A549 (cell line): ENCODE results near the gene DRD1. TPM values are rescaled to one million over a fixed set of nuclear protein-coding genes. Genes with fewer than 3 reads are reported as not detected.

Experiments
- ATAC-seq, 2 experiments: fragments of 200-7000 bp in 1 of 2; fragments of >200 bp in 1 of 2; cut with Nextera tagmentation in 1 of 2; cut with Tn5 transposase in 1 of 2; 3 replicates each; pipeline versions ENCODE4 v1.8.0 to v1.9.1; 2018 to 2020; ENCODE audit warnings: mild to moderate bottlenecking in 1 of 2, moderate library complexity in 1 of 2
- CTCF ChIA-PET: fragments of 300-600 bp; sonication (Branson Sonifier 250); formaldehyde crosslinking; extraction: SDS; loops from one replicate; lab custom pipeline; 2021; ENCODE audit warnings: antibody characterized with exemption, inconsistent platforms; lab: Yijun Ruan, JAX
- POLR2A ChIA-PET: fragments of 350-600 bp; formaldehyde crosslinking; extraction: SDS; loops from one replicate; lab custom pipeline; 2021; ENCODE audit warnings: antibody characterized with exemption, inconsistent platforms; lab: Yijun Ruan, JAX
- DNase-seq, 2 experiments: peaks; one replicate each; pipeline versions ENCODE4 v3.0.0 to v3.0.0-alpha.2; 2011 to 2016; ENCODE audit warnings: low read depth in 1 of 2, low spot score in 1 of 2
- FAIRE-seq: peaks from 2 replicates; lab custom pipeline; 2011; peaks lifted over from hg19 to GRCh38; lab: Jason Lieb, UNC
- H3K27ac ChIP-seq, 2 experiments: fragments of >200 bp; sonication (Bioruptor Twin); formaldehyde crosslinking; 3 replicates each; pipeline ENCODE4 v1.5.1; 2016 to 2017
- H3K4me1 ChIP-seq: fragments of >200 bp; sonication (Bioruptor Twin); formaldehyde crosslinking; 3 replicates; pipeline ENCODE4 v1.6.1; 2016
- H3K4me2 ChIP-seq: fragments of >200 bp; sonication (Bioruptor Twin); formaldehyde crosslinking; 3 replicates; pipeline ENCODE4 v1.6.1; 2016
- H3K4me3 ChIP-seq: fragments of >200 bp; sonication (Bioruptor Twin); formaldehyde crosslinking; 3 replicates; pipeline ENCODE4 v1.5.1; 2016
- H3K9me3 ChIP-seq: fragments of >200 bp; sonication (Bioruptor Twin); formaldehyde crosslinking; 3 replicates; pipeline ENCODE4 v1.6.1; 2016
- EHF ChIP-seq: fragments of 250-450 bp; sonication (Bioruptor Pico); IDR thresholded peaks from 2 replicates; pipeline ENCODE4 v1.5.0; 2020; ENCODE audit warnings: mild to moderate bottlenecking
- ELK1 ChIP-seq: fragments of 150-350 bp; IDR thresholded peaks from 2 replicates; pipeline ENCODE4 v1.6.1; 2014; ENCODE audit warnings: low read depth, mild to moderate bottlenecking, low read length
- EP300 ChIP-seq, 2 experiments: fragments of >200 bp; sonication (Bioruptor Twin); formaldehyde crosslinking; IDR thresholded peaks; 2 replicates in 1 of 2; 3 replicates in 1 of 2; pipeline ENCODE4 v1.6.1; 2016 to 2017
- HDAC2 ChIP-seq: fragments of 200-600 bp; sonication (generic); IDR thresholded peaks from 2 replicates; pipeline ENCODE4 v1.6.1; 2016
- HEYL ChIP-seq: fragments of 250-450 bp; sonication (Bioruptor Pico); IDR thresholded peaks from 2 replicates; pipeline ENCODE4 v1.8.0; 2021; ENCODE audit warnings: mild to moderate bottlenecking, moderate library complexity
- HOXA7 ChIP-seq: fragments of 250-450 bp; sonication (Bioruptor Pico); IDR thresholded peaks from 2 replicates; pipeline ENCODE4 v1.5.0; 2020; ENCODE audit warnings: mild to moderate bottlenecking, moderate library complexity
- JUNB ChIP-seq: fragments of >200 bp; sonication (Bioruptor Twin); formaldehyde crosslinking; IDR thresholded peaks from 2 replicates; pipeline ENCODE4 v1.6.1; 2016
- KDM5A ChIP-seq: fragments of 200-600 bp; sonication (generic); IDR thresholded peaks from 2 replicates; pipeline ENCODE4 v1.6.1; 2016; ENCODE audit warnings: antibody characterized with exemption, mild to moderate bottlenecking
- MAFK ChIP-seq: fragments of 450-650 bp; IDR thresholded peaks from 2 replicates; pipeline ENCODE4 v1.6.1; 2014; ENCODE audit not compliant: partially characterized antibody
- MAX ChIP-seq: IDR thresholded peaks from 2 replicates; pipeline ENCODE4 v1.6.1; 2012
- MAZ ChIP-seq: fragments of 150-350 bp; IDR thresholded peaks from 2 replicates; pipeline ENCODE4 v1.6.1; 2014; ENCODE audit warnings: antibody characterized with exemption, low read depth, low read length, borderline replicate concordance
- NFE2L2 ChIP-seq: fragments of 150-350 bp; conservative IDR thresholded peaks from 2 replicates; pipeline ENCODE4 v1.6.1; 2014; ENCODE audit warnings: low read length
- PHF8 ChIP-seq: fragments of 200-600 bp; sonication (generic); IDR thresholded peaks from 2 replicates; pipeline ENCODE4 v1.6.1; 2016; ENCODE audit warnings: low read depth, mild to moderate bottlenecking, antibody characterized with exemption, moderate library complexity, borderline replicate concordance
- POLR2A ChIP-seq: IDR thresholded peaks from 2 replicates; pipeline ENCODE4 v1.6.1; 2012; ENCODE audit warnings: mild to moderate bottlenecking, low read length
- POLR2AphosphoS2 ChIP-seq: conservative IDR thresholded peaks from 2 replicates; pipeline ENCODE4 v1.6.1; 2012; ENCODE audit warnings: low read length, improper control_type of control experiment, inconsistent platforms
- RCOR1 ChIP-seq: fragments of 150-350 bp; IDR thresholded peaks from 2 replicates; pipeline ENCODE4 v1.6.1; 2014; ENCODE audit warnings: antibody characterized with exemption, low read length, low read depth
- RFX5 ChIP-seq: fragments of 450-650 bp; IDR thresholded peaks from 2 replicates; pipeline ENCODE4 v1.7.1; 2014; ENCODE audit warnings: antibody characterized with exemption, mild to moderate bottlenecking, moderate library complexity
- RNF2 ChIP-seq: fragments of 200-600 bp; sonication (generic); IDR thresholded peaks from 2 replicates; pipeline ENCODE4 v1.6.1; 2016; ENCODE audit warnings: low read depth, mild to moderate bottlenecking, antibody characterized with exemption, moderate library complexity, borderline replicate concordance
- SREBF2 ChIP-seq: fragments of 450-650 bp; IDR thresholded peaks from 2 replicates; pipeline ENCODE4 v1.6.1; 2014; ENCODE audit warnings: mild to moderate bottlenecking, moderate library complexity
- TP53 ChIP-seq: fragments of 250-450 bp; sonication (Bioruptor Pico); IDR thresholded peaks from 2 replicates; pipeline ENCODE4 v1.5.0; 2021; ENCODE audit warnings: mild to moderate bottlenecking, moderate library complexity
- USF2 ChIP-seq: fragments of 450-650 bp; IDR thresholded peaks from 2 replicates; pipeline ENCODE4 v1.6.1; 2014; ENCODE audit warnings: antibody characterized with exemption
- WGBS: methylation state at CpG from one replicate; pipeline ENCODE4 v1.1.6; 2017; ENCODE audit errors: missing lambda C conversion rate; 5-methylcytosine and 5-hydroxymethylcytosine counted together
- polyA plus RNA-seq, 4 experiments: library from polyadenylated mRNA; depleted of rRNA in 3 of 4; stranded (reverse); fragments of >200 nt; fragmentation: RNase III in 1 of 4; extraction: RNeasy Plus Mini Kit Qiagen cat#74134 plus additional on column Dnase treatment in 1 of 4; gene quantifications; 2 replicates in 3 of 4; 3 replicates in 1 of 4; pipeline ENCODE4 v1.2.3, GENCODE V29; 2011 to 2017

DRD1 gene
- polyA plus RNA-seq, 2 of the 4 experiments (the other 2 are of a cell fraction) = 0.90 to 5.7 TPM

- TF ChIP-seq RFX5 = no peak
- TF ChIP-seq POLR2A = no peak
- TF ChIP-seq HOXA7 (CRISPR knock-in tag) = no peak
- TF ChIP-seq RCOR1 = no peak
- TF ChIP-seq ELK1 = no peak
- TF ChIP-seq RNF2 = no peak
- TF ChIP-seq, all 56 proteins: peak for 0
These were observed 23.6 kb downstream of the DRD1 start (continued) for GRCh38 chr5:175420383-175420782.

- Histone ChIP-seq H3K4me2 (no peak overlapping the region), H3K4me3 (no peak overlapping the region), H3K27ac (no peak overlapping the region), H3K9me3 (peaks cover 15% of the 10 kb centered on the region; the same call in 1 of the 3 replicates), H3K4me1 (no peaks in the 10 kb centered on the region)
- CTCF ChIA-PET = interaction anchor here (1.0 to 1.3 kb wide), 2 partner anchors 467 to 468 kb away, joined by 3 read pairs; no protein-coding TSS in a partner anchor
- POLR2A ChIA-PET = no interaction called here
- no peak for ATAC-seq
- TF ChIP-seq EHF (CRISPR knock-in tag) = no peak
- TF ChIP-seq MAX = no peak
- TF ChIP-seq MAZ = no peak
- TF ChIP-seq POLR2AphosphoS2 = no peak
- DNase-seq = no peak
- FAIRE-seq = no peak
- WGBS = 94% methylated on average over 1 of the region's 1 CpG
These were observed 25.7 kb downstream of the DRD1 start for GRCh38 chr5:175418251-175418650.

- TF ChIP-seq RFX5 = no peak
- no peak for TF ChIP-seq MAFK
These were observed 26.6 kb downstream of the DRD1 start for GRCh38 chr5:175417384-175417783.

GRCh38 chr5:175415303-175415702 is 28.7 kb downstream of the DRD1 start:
- WGBS = 60% methylated on average over 2 of the region's 2 CpGs
- ChIA-PET POLR2A (no interaction called here), CTCF (interaction anchor here (0.8 to 1.0 kb wide), 2 partner anchors 29 to 118 kb away, joined by 3 read pairs; partner anchors contain the start of gene DRD1)
- H3K9me3 ChIP-seq = peaks cover 12% of the 10 kb centered on the region; the same call in 1 of the 3 replicates
- H3K4me3 ChIP-seq = no peak overlapping the region
- no peaks in the 10 kb centered on the region for H3K4me1 ChIP-seq
- ATAC-seq (no peak), FAIRE-seq (no peak), DNase-seq (no peak)
- no peak overlapping the region for H3K27ac ChIP-seq
- TF ChIP-seq HDAC2 = no peak
- no peak for TF ChIP-seq HEYL (CRISPR knock-in tag)
- no peak for TF ChIP-seq SREBF2
- TF ChIP-seq JUNB = no peak
- TF ChIP-seq EP300 (IDR thresholded peaks at IDR 0.05) = no peak
- no peak for TF ChIP-seq MAFK
- TF ChIP-seq RCOR1 = no peak
- no peak for TF ChIP-seq TP53 (CRISPR knock-in tag)
- TF ChIP-seq KDM5A = no peak
- no peak for TF ChIP-seq NFE2L2
- no peak for TF ChIP-seq USF2
- no peak for TF ChIP-seq PHF8
- H3K4me2 ChIP-seq = no peak overlapping the region

More at GRCh38 chr5:175417384-175417783, 26.6 kb downstream of the DRD1 start:
- 15% methylated on average over 2 of the region's 2 CpGs for WGBS
- Histone ChIP-seq H3K4me2 (no peak overlapping the region), H3K27ac (no peak overlapping the region), H3K9me3 (peaks cover 15% of the 10 kb centered on the region; the same call in 1 of the 3 replicates), H3K4me3 (no peak overlapping the region), H3K4me1 (no peaks in the 10 kb centered on the region)
- ATAC-seq (no peak), FAIRE-seq (no peak), DNase-seq (no peak)
- CTCF ChIA-PET = interaction anchor here (1.0 to 1.8 kb wide), 3 partner anchors 27 to 467 kb away, joined by 3 to 5 read pairs (median 3); partner anchors contain the start of gene DRD1
- POLR2A ChIA-PET = no interaction called here
